ENCODE measurements around the gene CFAP221.

The CFAP221 gene

DNA sequence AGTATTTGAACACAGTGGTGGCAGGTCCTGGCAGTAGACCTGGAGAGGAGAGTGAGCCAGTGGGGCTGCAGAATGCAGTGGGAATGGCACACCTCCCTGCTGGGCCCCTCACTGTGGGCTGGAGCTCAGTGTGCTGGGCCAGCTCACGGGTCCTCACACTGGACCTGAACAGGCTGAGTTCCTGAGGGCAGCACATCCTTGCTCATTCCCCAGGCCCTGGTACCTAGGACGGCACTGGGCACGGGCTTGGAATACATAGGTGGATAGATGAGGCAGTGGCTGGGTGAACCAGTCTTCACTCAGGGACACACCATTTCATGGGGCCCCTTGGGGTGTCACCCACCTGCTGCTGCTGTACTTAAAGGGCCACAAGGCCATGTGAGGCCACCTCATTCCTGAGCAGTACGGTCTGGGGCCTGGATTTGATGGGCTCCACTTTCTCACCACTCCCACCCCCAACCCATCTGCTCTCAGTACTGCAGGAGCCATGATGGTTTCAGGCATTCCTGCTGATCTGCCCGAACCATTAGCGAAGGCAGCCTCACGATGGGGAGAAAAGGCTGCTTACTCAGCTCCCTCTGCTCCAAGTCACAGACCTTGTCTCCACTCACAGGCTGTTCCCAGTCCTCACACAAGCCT is 138.9 kb downstream of the CFAP221 start:
- DNase-seq: no peak

GRCh38 chr2:119683713-119684443 is 139.6 kb downstream of the CFAP221 start:
- DNase-seq: no peak

- DNase-seq: no peak
These were observed 140.3 kb downstream of the CFAP221 start for GRCh38 chr2:119684518-119684917.

DNA sequence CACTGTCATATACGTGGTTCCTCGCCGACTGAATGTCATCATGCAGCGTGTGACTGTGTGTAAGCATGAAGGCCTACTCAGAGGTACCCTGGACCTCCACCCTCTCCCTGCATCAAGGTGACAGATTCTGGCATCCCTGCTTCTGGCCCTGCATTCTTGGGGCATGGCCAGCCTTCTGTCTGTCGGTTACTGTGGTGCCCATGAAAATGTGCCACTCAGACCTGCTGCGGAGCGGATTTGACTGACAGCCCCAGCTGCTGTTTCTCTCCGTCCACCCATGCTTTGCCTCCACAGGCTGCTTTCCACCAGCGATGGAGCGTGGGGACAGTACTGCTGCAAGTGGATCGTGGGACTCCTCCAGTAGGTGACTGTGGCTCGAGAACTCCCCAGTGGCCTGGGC is 144.4 kb downstream of the CFAP221 start:
- no peak for DNase-seq

GRCh38 chr2:119689218-119689617 is 145.0 kb downstream of the CFAP221 start:
- no peak for DNase-seq

- DNase-seq: no peak
These were observed 146.9 kb downstream of the CFAP221 start for GRCh38 chr2:119691189-119691588.

- DNase-seq: no peak
These were observed 147.5 kb downstream of the CFAP221 start for GRCh38 chr2:119691651-119692245.

DNA sequence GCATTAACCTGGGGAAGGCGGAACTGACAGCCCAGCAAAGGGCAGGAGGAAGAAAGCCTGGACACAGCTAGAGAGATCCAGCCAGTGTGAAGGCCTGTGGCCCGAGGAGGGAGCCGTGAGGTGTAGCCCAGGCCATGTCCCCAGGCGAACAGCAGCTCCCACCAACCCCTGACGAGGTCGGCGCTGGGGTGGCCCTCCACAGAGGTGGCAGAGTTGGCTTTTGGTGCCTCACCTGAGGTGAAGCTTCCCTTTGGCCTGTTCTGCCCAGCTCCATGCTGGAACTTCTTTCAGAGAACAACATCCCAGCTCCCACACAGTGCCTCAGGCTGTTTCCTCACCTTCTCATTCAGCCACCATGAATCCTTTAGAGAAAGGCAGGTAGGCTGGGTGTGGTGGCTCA is 148.1 kb downstream of the CFAP221 start:
- DNase-seq: no peak

- no peak for DNase-seq
These were observed 148.7 kb downstream of the CFAP221 start for GRCh38 chr2:119692954-119693353.

- no peak for DNase-seq
These were observed 149.3 kb downstream of the CFAP221 start for GRCh38 chr2:119693567-119693966.

- no peak for DNase-seq
These were observed 149.7 kb downstream of the CFAP221 start for GRCh38 chr2:119693967-119694366.

DNA sequence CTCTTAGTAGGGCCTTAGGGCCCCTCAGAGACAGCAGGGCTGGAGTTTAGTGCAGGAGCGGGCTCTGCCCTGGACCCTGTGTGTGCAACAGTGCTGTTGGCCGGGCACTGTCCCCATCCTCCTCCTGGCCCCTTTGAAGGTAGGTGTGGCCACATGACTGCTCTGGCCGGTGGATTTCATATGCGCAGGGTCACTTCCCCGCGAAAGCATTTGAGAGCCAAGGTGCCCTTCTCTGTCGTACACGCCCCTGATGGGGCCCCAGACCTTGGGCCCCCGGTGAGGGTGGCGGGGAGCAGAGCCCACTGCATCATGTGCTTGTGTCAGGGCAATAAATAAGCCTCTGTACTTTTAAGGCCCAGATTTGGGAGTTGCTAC is 150.2 kb downstream of the CFAP221 start:
- no peak for DNase-seq

GRCh38 chr2:119694845-119695521 is 150.7 kb downstream of the CFAP221 start:
- no peak for DNase-seq

- DNase-seq: no peak
These were observed 151.8 kb downstream of the CFAP221 start for GRCh38 chr2:119696005-119696404.

GRCh38 chr2:119696494-119697030 is 152.3 kb downstream of the CFAP221 start:
- no peak for DNase-seq

DNA sequence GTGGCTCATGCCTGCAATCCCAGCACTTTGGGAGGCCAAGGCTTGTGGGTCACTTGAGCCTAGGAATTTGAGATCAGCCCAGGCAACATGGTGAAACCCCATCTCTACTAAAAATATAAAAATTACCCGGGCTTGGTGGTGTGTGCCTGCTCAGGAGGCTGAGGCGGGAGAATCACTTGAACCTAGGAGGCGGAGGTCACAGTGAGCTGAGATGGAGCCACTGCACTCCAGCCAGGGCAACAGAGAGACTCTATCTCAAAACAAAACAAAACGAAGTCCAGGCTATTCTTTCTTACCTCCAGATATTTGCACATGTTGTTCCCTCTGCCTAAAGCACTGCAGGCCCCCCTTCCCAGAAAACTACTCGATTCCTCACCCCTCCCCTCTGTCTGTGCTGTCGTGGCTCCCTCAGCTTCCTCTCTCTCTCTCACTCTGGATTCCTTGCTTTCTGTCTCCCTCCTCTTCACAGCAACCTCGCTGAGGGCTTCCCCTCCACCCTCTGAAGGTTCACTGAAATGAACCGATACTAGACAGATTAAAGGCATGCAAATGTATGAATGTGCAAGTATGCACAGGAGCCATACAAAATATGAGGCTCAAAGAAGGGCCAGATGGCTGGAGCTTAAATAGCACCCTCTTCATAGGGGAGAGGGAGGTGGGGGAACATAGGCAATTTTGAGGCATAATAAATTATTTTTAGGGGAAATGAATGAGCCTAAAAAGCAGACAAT is 153.2 kb downstream of the CFAP221 start:
- no peak for DNase-seq

GRCh38 chr2:119698246-119698645 is 154.0 kb downstream of the CFAP221 start:
- DNase-seq: no peak

DNA sequence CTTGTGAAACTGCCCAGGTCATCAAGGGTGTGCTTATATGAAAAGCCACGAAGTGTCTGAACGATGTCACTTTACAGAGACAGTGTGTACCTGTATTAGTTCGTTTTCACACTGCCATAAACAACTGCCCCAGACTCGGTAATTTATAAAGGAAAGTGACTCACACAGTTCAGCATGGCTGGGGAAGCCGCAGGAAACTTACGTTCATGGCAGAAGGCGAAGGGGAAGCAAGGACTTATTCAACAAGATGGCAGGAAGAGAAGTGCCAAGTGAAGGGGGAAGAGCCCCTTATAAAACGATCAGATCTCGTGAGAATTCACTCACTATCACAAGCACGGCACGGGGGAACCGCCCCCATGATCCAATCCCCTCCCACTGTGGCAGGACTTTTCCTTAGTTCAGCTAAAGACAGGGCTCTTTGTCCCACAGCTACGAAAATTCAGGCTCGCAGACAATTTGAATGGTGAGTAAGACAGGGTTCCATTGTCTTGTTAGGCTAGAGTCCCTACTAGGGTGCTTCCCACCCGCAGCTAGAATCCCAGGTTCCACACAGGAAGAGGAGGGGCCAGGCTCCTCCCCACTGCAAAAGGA is 154.9 kb downstream of the CFAP221 start:
- DNase-seq: no peak

DNA sequence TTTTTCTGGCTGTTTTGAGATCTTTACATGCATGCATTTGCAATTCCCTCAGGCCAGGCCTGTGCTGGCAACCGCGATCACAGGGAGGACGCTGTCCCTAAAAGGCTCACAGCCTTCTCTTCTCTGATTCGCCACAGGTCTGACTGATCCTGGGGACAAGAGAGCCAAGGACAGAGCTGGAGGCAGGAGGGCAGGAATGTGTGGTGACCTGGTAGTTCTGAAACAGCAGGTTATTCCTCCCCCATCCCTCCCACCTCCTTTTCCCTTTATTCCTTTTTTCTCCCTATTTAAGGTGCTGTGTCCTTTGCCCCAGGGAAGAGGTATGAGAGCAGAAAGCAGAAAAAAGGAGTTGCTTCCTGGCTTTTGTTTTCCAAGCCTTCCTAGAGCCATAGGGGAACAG is 156.6 kb downstream of the CFAP221 start:
- no peak for DNase-seq

GRCh38 chr2:119701352-119701751 is 157.1 kb downstream of the CFAP221 start:
- no peak for DNase-seq

GRCh38 chr2:119702203-119702917 is 158.1 kb downstream of the CFAP221 start:
- DNase-seq: no peak

- peak; percentile 73 for DNase-seq
These were observed 158.7 kb downstream of the CFAP221 start for GRCh38 chr2:119702918-119703401.

Measured in 8988T (cell line).